HepG2 (cell line): ENCODE measurements around the gene IGLON5. TPM values are rescaled to one million over a fixed set of nuclear protein-coding genes. Genes with fewer than 3 reads are reported as not detected.

ENCODE experiments used
- ELF3 ChIP-seq: IDR thresholded peaks from 2 replicates; pipeline ENCODE4 v1.6.1; 2016; ENCODE audit warnings: missing genetic modification reagents, missing compliant biosample characterization
- FOXK1 ChIP-seq: sonication (generic); formaldehyde crosslinking; IDR thresholded peaks from 2 replicates; pipeline ENCODE4 v1.4.0; 2020; ENCODE audit warnings: low read depth, missing genetic modification reagents, borderline replicate concordance
- FOXO1 ChIP-seq: sonication (generic); formaldehyde crosslinking; IDR thresholded peaks from 2 replicates; pipeline ENCODE4 v1.4.0; 2020; ENCODE audit warnings: missing genetic modification reagents
- GATAD2A ChIP-seq: IDR thresholded peaks from 2 replicates; pipeline ENCODE4 v1.6.1; 2016
- MLLT10 ChIP-seq: sonication (generic); formaldehyde crosslinking; IDR thresholded peaks from 2 replicates; pipeline ENCODE4 v1.4.0; 2020; ENCODE audit warnings: missing genetic modification reagents
- MXI1 ChIP-seq: IDR thresholded peaks from 3 replicates; pipeline ENCODE4 v1.6.1; 2012; ENCODE audit warnings: low read depth, low read length, inconsistent platforms, borderline replicate concordance
- NR2F2 ChIP-seq: IDR thresholded peaks from 2 replicates; pipeline ENCODE4 v1.6.1; 2012; ENCODE audit warnings: low read depth, inconsistent platforms, borderline replicate concordance
- ONECUT2 ChIP-seq: sonication (generic); formaldehyde crosslinking; IDR thresholded peaks from 2 replicates; pipeline ENCODE4 v1.4.0; 2020; ENCODE audit warnings: missing genetic modification reagents
- PAF1 ChIP-seq: IDR thresholded peaks from 2 replicates; pipeline ENCODE4 v1.6.1; 2016; ENCODE audit warnings: missing genetic modification reagents, missing compliant biosample characterization
- PITX1 ChIP-seq: sonication (generic); formaldehyde crosslinking; IDR thresholded peaks from 2 replicates; pipeline ENCODE4 v1.5.1; 2020; ENCODE audit warnings: mild to moderate bottlenecking, missing genetic modification reagents
- SIX4 ChIP-seq: sonication (generic); formaldehyde crosslinking; IDR thresholded peaks from 2 replicates; pipeline ENCODE4 v1.4.0; 2020; ENCODE audit warnings: missing genetic modification reagents
- SOX5 ChIP-seq: IDR thresholded peaks from 2 replicates; pipeline ENCODE4 v1.6.1; 2016; ENCODE audit warnings: borderline replicate concordance
- SP1 ChIP-seq, 2 experiments: fragments of 450-650 bp in 1 of 2; sonication (generic) in 1 of 2; formaldehyde crosslinking in 1 of 2; IDR thresholded peaks; 2 replicates each; pipeline versions ENCODE4 v1.4.0 to v1.6.1; 2016 to 2020; ENCODE audit warnings: missing genetic modification reagents in 1 of 2
- TEAD3 ChIP-seq: optimal IDR thresholded peaks from 2 replicates; pipeline ENCODE3; 2016; ENCODE audit warnings: borderline replicate concordance
- TGIF2 ChIP-seq: IDR thresholded peaks from 2 replicates; pipeline ENCODE4 v1.6.1; 2016; ENCODE audit warnings: control low read depth, missing compliant biosample characterization
- XRCC5 ChIP-seq: fragments of 200-400 bp; formaldehyde crosslinking; optimal IDR thresholded peaks from 2 replicates; pipeline ENCODE3; 2017; ENCODE audit warnings: mild to moderate bottlenecking, low read length
- YEATS4 ChIP-seq: sonication (generic); formaldehyde crosslinking; IDR thresholded peaks from 2 replicates; pipeline ENCODE4 v1.4.0; 2020; ENCODE audit warnings: missing genetic modification reagents, borderline replicate concordance
- ZBTB8A ChIP-seq: sonication (generic); formaldehyde crosslinking; IDR thresholded peaks from 2 replicates; pipeline ENCODE4 v1.4.0; 2020; ENCODE audit warnings: mild to moderate bottlenecking, low read depth, missing genetic modification reagents, borderline replicate concordance
- ZMYM3 ChIP-seq: sonication (generic); formaldehyde crosslinking; IDR thresholded peaks from 2 replicates; pipeline ENCODE4 v1.5.1; 2020; ENCODE audit warnings: mild to moderate bottlenecking, missing genetic modification reagents
- ZNF282 ChIP-seq: fragments of 450-650 bp; IDR thresholded peaks from 2 replicates; pipeline ENCODE4 v1.6.1; 2018; ENCODE audit not compliant: partially characterized antibody
- ZNF557 ChIP-seq: sonication (generic); formaldehyde crosslinking; IDR thresholded peaks from 2 replicates; pipeline ENCODE4 v1.4.0; 2020; ENCODE audit warnings: missing genetic modification reagents
- ZNF780A ChIP-seq: sonication (generic); formaldehyde crosslinking; IDR thresholded peaks from 2 replicates; pipeline ENCODE4 v1.8.0; 2022; ENCODE audit warnings: mild to moderate bottlenecking, missing genetic modification reagents, moderate library complexity
- polyA plus RNA-seq, 8 experiments: library from polyadenylated mRNA; depleted of rRNA in 3 of 8; stranded (reverse) in 7 of 8; unstranded in 1 of 8; fragments of >200 nt; fragmentation: Illumina TruSeq in 4 of 8; extraction: Trizol in 4 of 8; gene quantifications; 2 replicates each; pipeline versions ENCODE4 v1.2.1 to v1.2.3, GENCODE V29; 2011 to 2016; ENCODE audit warnings: low read depth in 4 of 8, missing spikeins in 1 of 8, mixed read lengths in 1 of 8; ENCODE audit not compliant: insufficient read depth in 1 of 8
- total RNA-seq, 5 experiments: library from RNA; depleted of rRNA; stranded (reverse); fragments of >200 nt; fragmentation: Illumina TruSeq; extraction: Trizol; gene quantifications; 2 replicates each; pipeline ENCODE4 v1.2.3, GENCODE V29; 2016; ENCODE audit warnings: low read depth in 1 of 5
- TF ChIP-seq, protein P1 (sequence below): sonication (generic); formaldehyde crosslinking; IDR thresholded peaks from 2 replicates; pipeline ENCODE4 v1.4.0; 2020; ENCODE audit warnings: missing genetic modification reagents
- TF ChIP-seq, protein P2 (sequence below): sonication (generic); formaldehyde crosslinking; IDR thresholded peaks from 2 replicates; pipeline ENCODE4 v1.4.0; 2020; ENCODE audit warnings: missing genetic modification reagents
- TF ChIP-seq, protein P3 (sequence below): sonication (generic); formaldehyde crosslinking; IDR thresholded peaks from 2 replicates; pipeline ENCODE4 v1.8.0; 2022; ENCODE audit warnings: mild to moderate bottlenecking, missing genetic modification reagents
- TF ChIP-seq, protein P4 (sequence below): sonication (generic); formaldehyde crosslinking; IDR thresholded peaks from 2 replicates; pipeline ENCODE4 v1.4.0; 2020; ENCODE audit warnings: missing genetic modification reagents

Gene IGLON5
- total and polyA plus RNA-seq, 2 of the 13 experiments (the other 11 are each of a cell fraction or from before 2014, with no cell fraction given) = 0.04 to 5.7 TPM

DNA sequence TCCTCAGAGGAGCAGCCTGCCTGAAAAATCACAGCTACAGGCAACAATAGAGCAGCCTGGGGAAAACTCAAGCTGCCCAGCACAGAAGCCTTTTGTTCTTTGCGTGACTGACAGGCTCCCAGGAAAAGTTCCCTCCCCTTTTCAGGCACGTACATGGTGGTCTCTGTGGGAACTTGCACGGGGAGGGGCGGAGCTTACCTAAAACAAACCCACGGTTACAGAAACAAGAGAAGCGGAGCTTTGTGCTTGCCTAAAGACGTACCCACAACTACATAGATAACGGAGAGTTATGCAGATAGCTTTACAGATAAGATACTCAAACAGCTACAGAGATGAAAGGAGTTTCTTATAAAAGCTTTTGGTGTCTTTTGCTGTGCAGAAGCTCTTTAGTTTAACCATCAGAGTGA lies 43.3 kb downstream of the IGLON5 start (continued):
- 0 out of 2 replicates have a peak, but pooled peaks have one; percentile 25 for TF ChIP-seq ZNF780A (CRISPR knock-in tag)
- peak; percentile 47 for TF ChIP-seq TEAD3
- no peak for TF ChIP-seq MLLT10 (CRISPR knock-in tag)
- peak; percentile 72; the same call in 1 of the 2 replicates for TF ChIP-seq NR2F2
- peak; percentile 51; the same call in 1 of the 2 replicates for TF ChIP-seq ELF3 (CRISPR knock-in tag)
- TF ChIP-seq XRCC5 = peak; percentile 5
- TF ChIP-seq, protein P1, sequence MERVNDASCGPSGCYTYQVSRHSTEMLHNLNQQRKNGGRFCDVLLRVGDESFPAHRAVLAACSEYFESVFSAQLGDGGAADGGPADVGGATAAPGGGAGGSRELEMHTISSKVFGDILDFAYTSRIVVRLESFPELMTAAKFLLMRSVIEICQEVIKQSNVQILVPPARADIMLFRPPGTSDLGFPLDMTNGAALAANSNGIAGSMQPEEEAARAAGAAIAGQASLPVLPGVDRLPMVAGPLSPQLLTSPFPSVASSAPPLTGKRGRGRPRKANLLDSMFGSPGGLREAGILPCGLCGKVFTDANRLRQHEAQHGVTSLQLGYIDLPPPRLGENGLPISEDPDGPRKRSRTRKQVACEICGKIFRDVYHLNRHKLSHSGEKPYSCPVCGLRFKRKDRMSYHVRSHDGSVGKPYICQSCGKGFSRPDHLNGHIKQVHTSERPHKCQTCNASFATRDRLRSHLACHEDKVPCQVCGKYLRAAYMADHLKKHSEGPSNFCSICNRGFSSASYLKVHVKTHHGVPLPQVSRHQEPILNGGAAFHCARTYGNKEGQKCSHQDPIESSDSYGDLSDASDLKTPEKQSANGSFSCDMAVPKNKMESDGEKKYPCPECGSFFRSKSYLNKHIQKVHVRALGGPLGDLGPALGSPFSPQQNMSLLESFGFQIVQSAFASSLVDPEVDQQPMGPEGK (CRISPR knock-in tag) = 0 out of 2 replicates have a peak, but pooled peaks have one; percentile 63
- 0 out of 2 replicates have a peak, but pooled peaks have one; percentile 25 for TF ChIP-seq YEATS4
- TF ChIP-seq TGIF2 = peak; percentile 47; the same call in 1 of the 2 replicates
- TF ChIP-seq, protein P2, sequence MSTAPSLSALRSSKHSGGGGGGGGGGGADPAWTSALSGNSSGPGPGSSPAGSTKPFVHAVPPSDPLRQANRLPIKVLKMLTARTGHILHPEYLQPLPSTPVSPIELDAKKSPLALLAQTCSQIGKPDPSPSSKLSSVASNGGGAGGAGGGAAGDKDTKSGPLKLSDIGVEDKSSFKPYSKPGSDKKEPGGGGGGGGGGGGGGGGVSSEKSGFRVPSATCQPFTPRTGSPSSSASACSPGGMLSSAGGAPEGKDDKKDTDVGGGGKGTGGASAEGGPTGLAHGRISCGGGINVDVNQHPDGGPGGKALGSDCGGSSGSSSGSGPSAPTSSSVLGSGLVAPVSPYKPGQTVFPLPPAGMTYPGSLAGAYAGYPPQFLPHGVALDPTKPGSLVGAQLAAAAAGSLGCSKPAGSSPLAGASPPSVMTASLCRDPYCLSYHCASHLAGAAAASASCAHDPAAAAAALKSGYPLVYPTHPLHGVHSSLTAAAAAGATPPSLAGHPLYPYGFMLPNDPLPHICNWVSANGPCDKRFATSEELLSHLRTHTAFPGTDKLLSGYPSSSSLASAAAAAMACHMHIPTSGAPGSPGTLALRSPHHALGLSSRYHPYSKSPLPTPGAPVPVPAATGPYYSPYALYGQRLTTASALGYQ (CRISPR knock-in tag) = peak; percentile 93
- TF ChIP-seq ZNF282 = no peak
- peak; percentile 90 for TF ChIP-seq GATAD2A (CRISPR knock-in tag)
- TF ChIP-seq FOXO1 (CRISPR knock-in tag) = peak; percentile 71
- TF ChIP-seq, protein P3, sequence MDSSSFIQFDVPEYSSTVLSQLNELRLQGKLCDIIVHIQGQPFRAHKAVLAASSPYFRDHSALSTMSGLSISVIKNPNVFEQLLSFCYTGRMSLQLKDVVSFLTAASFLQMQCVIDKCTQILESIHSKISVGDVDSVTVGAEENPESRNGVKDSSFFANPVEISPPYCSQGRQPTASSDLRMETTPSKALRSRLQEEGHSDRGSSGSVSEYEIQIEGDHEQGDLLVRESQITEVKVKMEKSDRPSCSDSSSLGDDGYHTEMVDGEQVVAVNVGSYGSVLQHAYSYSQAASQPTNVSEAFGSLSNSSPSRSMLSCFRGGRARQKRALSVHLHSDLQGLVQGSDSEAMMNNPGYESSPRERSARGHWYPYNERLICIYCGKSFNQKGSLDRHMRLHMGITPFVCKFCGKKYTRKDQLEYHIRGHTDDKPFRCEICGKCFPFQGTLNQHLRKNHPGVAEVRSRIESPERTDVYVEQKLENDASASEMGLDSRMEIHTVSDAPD (CRISPR knock-in tag) = no peak; the same call in 1 of the 2 replicates
- TF ChIP-seq PITX1 = peak; percentile 75
- TF ChIP-seq MXI1 = peak; percentile 49; the same call in 1 of the 3 replicates
- no peak for TF ChIP-seq ZNF557 (CRISPR knock-in tag)
- TF ChIP-seq SOX5 (CRISPR knock-in tag) = peak; percentile 98
- peak; percentile 87 for TF ChIP-seq SIX4 (CRISPR knock-in tag)
- TF ChIP-seq ZMYM3 (CRISPR knock-in tag) = no peak
- no peak for TF ChIP-seq SP1 (IDR thresholded peaks at IDR 0.05)
- TF ChIP-seq SP1 (CRISPR knock-in tag; IDR thresholded peaks at IDR 0.05) = peak; percentile 69; the same call in 1 of the 2 replicates
- TF ChIP-seq ONECUT2 = 0 out of 2 replicates have a peak, but pooled peaks have one; percentile 25
- TF ChIP-seq, protein P4, sequence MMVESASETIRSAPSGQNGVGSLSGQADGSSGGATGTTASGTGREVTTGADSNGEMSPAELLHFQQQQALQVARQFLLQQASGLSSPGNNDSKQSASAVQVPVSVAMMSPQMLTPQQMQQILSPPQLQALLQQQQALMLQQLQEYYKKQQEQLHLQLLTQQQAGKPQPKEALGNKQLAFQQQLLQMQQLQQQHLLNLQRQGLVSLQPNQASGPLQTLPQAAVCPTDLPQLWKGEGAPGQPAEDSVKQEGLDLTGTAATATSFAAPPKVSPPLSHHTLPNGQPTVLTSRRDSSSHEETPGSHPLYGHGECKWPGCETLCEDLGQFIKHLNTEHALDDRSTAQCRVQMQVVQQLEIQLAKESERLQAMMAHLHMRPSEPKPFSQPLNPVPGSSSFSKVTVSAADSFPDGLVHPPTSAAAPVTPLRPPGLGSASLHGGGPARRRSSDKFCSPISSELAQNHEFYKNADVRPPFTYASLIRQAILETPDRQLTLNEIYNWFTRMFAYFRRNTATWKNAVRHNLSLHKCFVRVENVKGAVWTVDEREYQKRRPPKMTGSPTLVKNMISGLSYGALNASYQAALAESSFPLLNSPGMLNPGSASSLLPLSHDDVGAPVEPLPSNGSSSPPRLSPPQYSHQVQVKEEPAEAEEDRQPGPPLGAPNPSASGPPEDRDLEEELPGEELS (CRISPR knock-in tag) = peak; percentile 90
- peak; percentile 98 for TF ChIP-seq ZBTB8A (CRISPR knock-in tag)
- TF ChIP-seq PAF1 (CRISPR knock-in tag) = no peak
- no peak; the same call in 1 of the 2 replicates for TF ChIP-seq FOXK1 (CRISPR knock-in tag)
